ENCODE results near the gene DUSP12. TPM values are rescaled to one million over a fixed set of nuclear protein-coding genes. Genes with fewer than 3 reads are reported as not detected.

The DUSP12 gene
- total RNA-seq, 1 experiment from 2014 or later, result 63.6 TPM

DNA sequence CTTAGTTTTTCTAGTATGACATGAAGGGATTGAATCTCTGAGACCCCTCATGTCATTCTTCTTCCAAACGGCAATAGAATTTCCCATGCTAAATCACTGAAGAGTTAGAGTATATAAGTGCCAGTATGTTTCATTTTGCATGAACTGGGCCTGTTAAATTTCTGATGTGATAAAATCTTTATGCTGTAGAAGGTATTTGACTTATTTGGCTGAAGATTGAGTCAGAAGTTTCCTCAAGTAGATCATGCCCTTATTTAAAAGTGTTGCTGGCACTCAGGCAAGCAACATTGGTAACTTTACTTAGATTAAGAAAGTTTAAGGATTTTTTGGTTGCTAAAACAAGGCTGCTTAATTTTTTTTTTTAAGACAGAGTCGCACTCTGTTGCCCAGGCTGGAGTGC is 29.8 kb downstream of the DUSP12 start:
- intact Hi-C loops (cut with micrococcal nuclease; ENCODE audit: unreplicated experiment), result no loop called here
- no peak for DNase-seq (ENCODE audit: low spot score)
- H3K4me1 ChIP-seq (ENCODE audit: insufficient read depth, low read length, poor library complexity, severe bottlenecking), result no peaks in the 10 kb centered on the region
- ChIA-PET POLR2A (ENCODE audit: low non-redundant PET) (no interaction called here), CTCF (no interaction called here)
- H3K36me3 ChIP-seq (ENCODE audit: insufficient read depth, low read length, poor library complexity, severe bottlenecking), result peaks cover 8% of the 10 kb centered on the region
- no peak for TF ChIP-seq EZH2 (IDR thresholded peaks at IDR 0.05; ENCODE audit: borderline replicate concordance, low read depth, low read length, poor library complexity, severe bottlenecking)
- TF ChIP-seq, protein P1, sequence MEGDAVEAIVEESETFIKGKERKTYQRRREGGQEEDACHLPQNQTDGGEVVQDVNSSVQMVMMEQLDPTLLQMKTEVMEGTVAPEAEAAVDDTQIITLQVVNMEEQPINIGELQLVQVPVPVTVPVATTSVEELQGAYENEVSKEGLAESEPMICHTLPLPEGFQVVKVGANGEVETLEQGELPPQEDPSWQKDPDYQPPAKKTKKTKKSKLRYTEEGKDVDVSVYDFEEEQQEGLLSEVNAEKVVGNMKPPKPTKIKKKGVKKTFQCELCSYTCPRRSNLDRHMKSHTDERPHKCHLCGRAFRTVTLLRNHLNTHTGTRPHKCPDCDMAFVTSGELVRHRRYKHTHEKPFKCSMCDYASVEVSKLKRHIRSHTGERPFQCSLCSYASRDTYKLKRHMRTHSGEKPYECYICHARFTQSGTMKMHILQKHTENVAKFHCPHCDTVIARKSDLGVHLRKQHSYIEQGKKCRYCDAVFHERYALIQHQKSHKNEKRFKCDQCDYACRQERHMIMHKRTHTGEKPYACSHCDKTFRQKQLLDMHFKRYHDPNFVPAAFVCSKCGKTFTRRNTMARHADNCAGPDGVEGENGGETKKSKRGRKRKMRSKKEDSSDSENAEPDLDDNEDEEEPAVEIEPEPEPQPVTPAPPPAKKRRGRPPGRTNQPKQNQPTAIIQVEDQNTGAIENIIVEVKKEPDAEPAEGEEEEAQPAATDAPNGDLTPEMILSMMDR (conservative IDR thresholded peaks at IDR 0.05; ENCODE audit: low read depth, low read length), result no peak
- no TSS peak for BruUV-seq (replicated peaks)
- no peak overlapping the region for H3K4me3 ChIP-seq (ENCODE audit: low read depth, low read length, poor library complexity, severe bottlenecking)
- H3K27me3 ChIP-seq (replicated peaks; ENCODE audit: insufficient read depth, low read depth, low read length, poor library complexity), result no peaks in the 10 kb centered on the region
- H3K27ac ChIP-seq (ENCODE audit: low read depth, low read length, poor library complexity, severe bottlenecking), result no peak overlapping the region
- no peaks in the 10 kb centered on the region for H3K9me3 ChIP-seq (ENCODE audit: low read depth, low read length, poor library complexity, severe bottlenecking)

DNA sequence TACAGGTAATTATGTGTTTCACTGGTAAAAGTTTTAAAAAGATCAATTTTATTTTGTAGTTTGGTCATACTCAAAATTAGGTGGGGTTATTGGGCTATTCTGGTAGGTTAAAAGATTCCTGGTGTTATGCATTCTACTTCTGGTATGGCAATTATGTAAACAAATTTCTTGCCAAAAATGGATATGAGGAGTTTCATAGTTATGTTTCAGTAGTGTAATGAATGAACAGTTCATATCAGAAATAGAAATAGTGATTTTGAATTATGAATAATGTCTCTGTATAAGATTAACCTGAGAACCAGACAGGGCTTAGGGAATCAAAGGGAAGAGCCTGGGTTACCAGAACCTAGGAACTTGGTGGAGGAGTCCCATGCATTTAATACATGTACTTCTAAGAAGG is 32.4 kb downstream of the DUSP12 start:
- DNase-seq (ENCODE audit: low spot score), result no peak
- H3K27me3 ChIP-seq (replicated peaks; ENCODE audit: insufficient read depth, low read depth, low read length, poor library complexity), result no peaks in the 10 kb centered on the region
- H3K36me3 ChIP-seq (ENCODE audit: insufficient read depth, low read length, poor library complexity, severe bottlenecking), result peaks cover 32% of the 10 kb centered on the region
- no peak for TF ChIP-seq EZH2 (IDR thresholded peaks at IDR 0.05; ENCODE audit: borderline replicate concordance, low read depth, low read length, poor library complexity, severe bottlenecking)
- TF ChIP-seq, protein P1 (conservative IDR thresholded peaks at IDR 0.05; ENCODE audit: low read depth, low read length), result no peak
- no peak overlapping the region for H3K4me3 ChIP-seq (ENCODE audit: low read depth, low read length, poor library complexity, severe bottlenecking)
- H3K27ac ChIP-seq (ENCODE audit: low read depth, low read length, poor library complexity, severe bottlenecking), result no peak overlapping the region
- no peaks in the 10 kb centered on the region for H3K4me1 ChIP-seq (ENCODE audit: insufficient read depth, low read length, poor library complexity, severe bottlenecking)
- ChIA-PET POLR2A (ENCODE audit: low non-redundant PET) (no interaction called here), CTCF (no interaction called here)
- intact Hi-C loops (cut with micrococcal nuclease; ENCODE audit: unreplicated experiment), result loop anchor here (10.0 kb wide), 1 partner anchor 613 kb away; no protein-coding TSS in a partner anchor
- H3K9me3 ChIP-seq (ENCODE audit: low read depth, low read length, poor library complexity, severe bottlenecking), result no peaks in the 10 kb centered on the region
- BruUV-seq (replicated peaks), result no TSS peak

DNA sequence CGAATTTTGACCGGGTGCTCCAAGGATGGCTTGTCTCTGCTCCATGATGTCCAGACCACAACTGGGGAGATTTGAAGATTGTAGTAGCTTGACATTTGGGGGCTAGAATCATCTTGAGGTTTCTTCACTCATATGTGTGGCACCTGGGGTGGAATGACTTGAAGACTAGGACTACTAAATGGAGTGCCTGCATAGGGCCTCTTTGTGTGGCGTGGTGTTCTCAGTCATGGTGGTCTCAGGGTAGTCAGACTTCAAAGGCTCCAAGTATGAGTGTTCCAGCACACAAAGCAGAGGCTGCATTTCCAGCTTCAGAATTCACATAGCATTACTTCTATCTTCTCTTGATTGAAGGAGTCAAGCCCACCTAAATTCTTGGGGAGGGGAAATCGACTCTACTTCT is 33.3 kb downstream of the DUSP12 start:
- Histone ChIP-seq H3K9me3 (ENCODE audit: low read depth, low read length, poor library complexity, severe bottlenecking) (no peaks in the 10 kb centered on the region), H3K4me3 (ENCODE audit: low read depth, low read length, poor library complexity, severe bottlenecking) (no peak overlapping the region), H3K4me1 (ENCODE audit: insufficient read depth, low read length, poor library complexity, severe bottlenecking) (no peaks in the 10 kb centered on the region), H3K36me3 (ENCODE audit: insufficient read depth, low read length, poor library complexity, severe bottlenecking) (peaks cover 32% of the 10 kb centered on the region), H3K27me3 (replicated peaks; ENCODE audit: insufficient read depth, low read depth, low read length, poor library complexity) (no peaks in the 10 kb centered on the region), H3K27ac (ENCODE audit: low read depth, low read length, poor library complexity, severe bottlenecking) (no peak overlapping the region)
- POLR2A ChIA-PET (ENCODE audit: low non-redundant PET), result no interaction called here
- intact Hi-C loops (cut with micrococcal nuclease; ENCODE audit: unreplicated experiment), result loop anchor here (10.0 kb wide), 1 partner anchor 612 kb away; no protein-coding TSS in a partner anchor
- TF ChIP-seq, protein P1 (conservative IDR thresholded peaks at IDR 0.05; ENCODE audit: low read depth, low read length), result no peak
- CTCF ChIA-PET, result no interaction called here
- BruUV-seq (replicated peaks), result no TSS peak
- no peak for DNase-seq (ENCODE audit: low spot score)

Data from A673 (cell line).